ENCODE results near the gene ANAPC16. TPM values are rescaled to one million over a fixed set of nuclear protein-coding genes. Genes with fewer than 3 reads are reported as not detected.

ANAPC16 gene
- total RNA-seq, 1 experiment from 2014 or later = 144 TPM

DNA sequence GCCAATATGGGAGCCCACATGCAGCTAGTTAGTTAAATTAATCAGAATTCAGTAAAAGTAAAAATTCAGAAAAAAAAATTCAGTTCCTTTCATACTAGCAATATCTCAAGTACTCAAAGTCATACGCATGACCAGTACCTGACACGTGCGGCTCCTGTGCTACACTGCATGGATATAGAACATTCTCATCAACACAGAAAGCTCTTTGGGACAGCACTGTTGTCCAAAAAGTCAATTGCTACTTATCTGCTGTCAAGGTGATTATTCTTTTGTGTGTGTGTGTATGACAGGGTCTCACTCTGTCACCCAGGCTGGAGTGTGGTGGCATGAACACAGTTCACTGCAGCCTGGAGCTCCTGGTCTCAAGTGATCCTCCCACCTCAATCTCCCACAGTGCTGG is 14.9 kb upstream of the ANAPC16 start:
- intact Hi-C loops (cut with micrococcal nuclease; ENCODE audit: unreplicated experiment) = no loop called here
- no peaks in the 10 kb centered on the region for H3K4me1 Mint-ChIP-seq (ENCODE audit: low read depth, unreplicated experiment)
- H3K4me1 ChIP-seq = no peaks in the 10 kb centered on the region
- ChIA-PET CTCF (no interaction called here), POLR2A (interaction anchor here (1.0 kb wide), 1 partner anchor 15 kb away, joined by 3 read pairs; the partner anchor contains the start of gene ANAPC16)
- peaks cover 55% of the 10 kb centered on the region for H3K36me3 Mint-ChIP-seq (ENCODE audit: insufficient read depth, unreplicated experiment)
- no peak overlapping the region for H3K4me3 Mint-ChIP-seq (ENCODE audit: unreplicated experiment)
- H3K9me3 Mint-ChIP-seq (ENCODE audit: unreplicated experiment) = no peaks in the 10 kb centered on the region
- H3K36me3 ChIP-seq (ENCODE audit: control insufficient read depth, insufficient read depth, low read length) = peaks cover 3% of the 10 kb centered on the region
- no peak overlapping the region for H3K27ac Mint-ChIP-seq (ENCODE audit: unreplicated experiment)
- TF ChIP-seq, protein P1, sequence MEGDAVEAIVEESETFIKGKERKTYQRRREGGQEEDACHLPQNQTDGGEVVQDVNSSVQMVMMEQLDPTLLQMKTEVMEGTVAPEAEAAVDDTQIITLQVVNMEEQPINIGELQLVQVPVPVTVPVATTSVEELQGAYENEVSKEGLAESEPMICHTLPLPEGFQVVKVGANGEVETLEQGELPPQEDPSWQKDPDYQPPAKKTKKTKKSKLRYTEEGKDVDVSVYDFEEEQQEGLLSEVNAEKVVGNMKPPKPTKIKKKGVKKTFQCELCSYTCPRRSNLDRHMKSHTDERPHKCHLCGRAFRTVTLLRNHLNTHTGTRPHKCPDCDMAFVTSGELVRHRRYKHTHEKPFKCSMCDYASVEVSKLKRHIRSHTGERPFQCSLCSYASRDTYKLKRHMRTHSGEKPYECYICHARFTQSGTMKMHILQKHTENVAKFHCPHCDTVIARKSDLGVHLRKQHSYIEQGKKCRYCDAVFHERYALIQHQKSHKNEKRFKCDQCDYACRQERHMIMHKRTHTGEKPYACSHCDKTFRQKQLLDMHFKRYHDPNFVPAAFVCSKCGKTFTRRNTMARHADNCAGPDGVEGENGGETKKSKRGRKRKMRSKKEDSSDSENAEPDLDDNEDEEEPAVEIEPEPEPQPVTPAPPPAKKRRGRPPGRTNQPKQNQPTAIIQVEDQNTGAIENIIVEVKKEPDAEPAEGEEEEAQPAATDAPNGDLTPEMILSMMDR (IDR thresholded peaks at IDR 0.05; ENCODE audit: insufficient read depth in 1 of 2, low read depth in 1 of 2, low read length in 1 of 2, severe bottlenecking in 1 of 2, unreplicated experiment in 1 of 2) = no peak
- no peaks in the 10 kb centered on the region for H3K9me3 ChIP-seq
- no peaks in the 10 kb centered on the region for H3K27me3 Mint-ChIP-seq (ENCODE audit: insufficient read depth, unreplicated experiment)
- BruUV-seq (replicated peaks) = no TSS peak
- no peak overlapping the region for H3K4me3 ChIP-seq (ENCODE audit: low read depth, low read length)
- DNase-seq = no peak
- H3K27me3 ChIP-seq (replicated peaks; ENCODE audit: control insufficient read depth, insufficient read depth, low read length) = no peaks in the 10 kb centered on the region

DNA sequence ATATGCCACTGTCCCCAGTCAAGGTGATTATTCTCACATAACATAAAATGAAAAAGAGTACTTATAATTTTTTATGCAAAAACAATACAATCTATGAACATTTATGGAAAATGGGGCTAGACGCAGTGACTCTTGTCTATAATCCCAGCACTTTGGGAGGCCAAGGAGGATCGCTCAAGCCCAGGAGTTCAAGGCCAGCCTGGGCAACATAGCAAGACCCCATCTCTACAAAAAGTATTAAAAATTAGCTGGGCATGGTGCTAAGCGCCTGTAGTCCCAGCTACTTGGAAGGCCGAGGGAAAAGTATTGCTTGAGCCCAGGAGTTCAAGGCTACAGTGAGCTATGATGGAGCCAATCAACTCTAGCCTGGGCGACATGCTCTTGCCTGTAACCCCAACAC is 14.5 kb upstream of the ANAPC16 start:
- Histone ChIP-seq H3K4me3 (ENCODE audit: low read depth, low read length) (no peak overlapping the region), H3K4me1 (no peaks in the 10 kb centered on the region), H3K9me3 (no peaks in the 10 kb centered on the region), H3K36me3 (ENCODE audit: control insufficient read depth, insufficient read depth, low read length) (peaks cover 3% of the 10 kb centered on the region), H3K27me3 (replicated peaks; ENCODE audit: control insufficient read depth, insufficient read depth, low read length) (no peaks in the 10 kb centered on the region)
- Mint-ChIP-seq H3K9me3 (ENCODE audit: unreplicated experiment) (no peaks in the 10 kb centered on the region), H3K27ac (ENCODE audit: unreplicated experiment) (no peak overlapping the region), H3K4me1 (ENCODE audit: low read depth, unreplicated experiment) (no peaks in the 10 kb centered on the region), H3K27me3 (ENCODE audit: insufficient read depth, unreplicated experiment) (no peaks in the 10 kb centered on the region), H3K4me3 (ENCODE audit: unreplicated experiment) (no peak overlapping the region), H3K36me3 (ENCODE audit: insufficient read depth, unreplicated experiment) (peaks cover 53% of the 10 kb centered on the region)
- CTCF ChIA-PET = no interaction called here
- POLR2A ChIA-PET = interaction anchor here (1.0 kb wide), 1 partner anchor 14 kb away, joined by 3 read pairs; the partner anchor contains the start of gene ANAPC16
- TF ChIP-seq, protein P1 (IDR thresholded peaks at IDR 0.05; ENCODE audit: insufficient read depth in 1 of 2, low read depth in 1 of 2, low read length in 1 of 2, severe bottlenecking in 1 of 2, unreplicated experiment in 1 of 2) = no peak
- intact Hi-C loops (cut with micrococcal nuclease; ENCODE audit: unreplicated experiment) = no loop called here
- no peak for DNase-seq
- no TSS peak for BruUV-seq (replicated peaks)

DNA sequence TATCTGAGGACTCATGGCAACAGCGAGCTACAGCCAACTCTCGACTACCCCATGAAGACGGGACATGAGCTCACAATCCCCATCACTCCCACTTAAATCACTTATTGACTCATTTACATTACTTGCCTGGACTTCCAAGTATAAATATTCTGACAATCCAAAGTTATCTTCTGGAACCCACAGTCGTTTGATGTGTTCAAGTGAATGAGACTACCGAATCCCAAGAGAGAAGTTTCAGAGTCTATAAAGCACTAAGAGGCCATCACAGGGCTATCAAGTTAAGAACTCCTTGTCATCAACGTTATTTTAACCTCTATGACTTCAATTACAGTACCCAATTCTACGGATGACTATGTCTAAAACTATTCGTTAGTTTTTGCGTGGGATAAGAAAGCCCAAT is 11.5 kb upstream of the ANAPC16 start:
- Mint-ChIP-seq H3K4me1 (ENCODE audit: low read depth, unreplicated experiment) (no peaks in the 10 kb centered on the region), H3K9me3 (ENCODE audit: unreplicated experiment) (no peaks in the 10 kb centered on the region), H3K36me3 (ENCODE audit: insufficient read depth, unreplicated experiment) (peaks cover 56% of the 10 kb centered on the region), H3K27ac (ENCODE audit: unreplicated experiment) (no peak overlapping the region), H3K4me3 (ENCODE audit: unreplicated experiment) (no peak overlapping the region), H3K27me3 (ENCODE audit: insufficient read depth, unreplicated experiment) (no peaks in the 10 kb centered on the region)
- ChIA-PET POLR2A (no interaction called here), CTCF (no interaction called here)
- BruUV-seq (replicated peaks) = no TSS peak
- Histone ChIP-seq H3K4me1 (no peaks in the 10 kb centered on the region), H3K27me3 (replicated peaks; ENCODE audit: control insufficient read depth, insufficient read depth, low read length) (no peaks in the 10 kb centered on the region), H3K9me3 (no peaks in the 10 kb centered on the region), H3K4me3 (ENCODE audit: low read depth, low read length) (no peak overlapping the region), H3K36me3 (ENCODE audit: control insufficient read depth, insufficient read depth, low read length) (peaks cover 4% of the 10 kb centered on the region)
- no peak for DNase-seq
- TF ChIP-seq, protein P1 (IDR thresholded peaks at IDR 0.05; ENCODE audit: insufficient read depth in 1 of 2, low read depth in 1 of 2, low read length in 1 of 2, severe bottlenecking in 1 of 2, unreplicated experiment in 1 of 2) = no peak
- intact Hi-C loops (cut with micrococcal nuclease; ENCODE audit: unreplicated experiment) = no loop called here
